Measurements from ENCODE around the gene FBXO7.

Gene FBXO7

GRCh38 chr22:32448980-32449379 lies 25.6 kb upstream of the FBXO7 start (continued):
- TF ChIP-seq TSHZ1 (tag by site-specific recombination; IDR thresholded peaks at IDR 0.05; ENCODE audit: borderline replicate concordance) (peak; percentile 23; the same call in 1 of the 2 replicates), ZNF645 (tag by site-specific recombination; IDR thresholded peaks at IDR 0.05) (no peak), ATF2 (tag by site-specific recombination; IDR thresholded peaks at IDR 0.05; ENCODE audit: low read depth) (no peak), ZNF501 (tag by site-specific recombination; IDR thresholded peaks at IDR 0.05) (no peak), PRDM4 (tag by site-specific recombination; IDR thresholded peaks at IDR 0.05) (no peak), SP7 (tag by site-specific recombination; IDR thresholded peaks at IDR 0.05) (no peak), HOXD13 (CRISPR knock-in tag; IDR thresholded peaks at IDR 0.05; ENCODE audit: borderline replicate concordance) (no peak), ZNF629 (tag by site-specific recombination; IDR thresholded peaks at IDR 0.05) (peak; percentile 75), REST (tag by site-specific recombination; IDR thresholded peaks at IDR 0.05) (no peak), ZNF677 (tag by site-specific recombination; IDR thresholded peaks at IDR 0.05) (no peak), ZFHX2 (tag by site-specific recombination; conservative IDR thresholded peaks at IDR 0.05) (no peak), ZBTB7A (tag by site-specific recombination; IDR thresholded peaks at IDR 0.05; ENCODE audit: low read depth) (no peak), SP2 (tag by site-specific recombination; IDR thresholded peaks at IDR 0.05) (no peak), PRDM6 (tag by site-specific recombination; IDR thresholded peaks at IDR 0.05) (no peak), SCRT2 (tag by site-specific recombination; IDR thresholded peaks at IDR 0.05) (no peak), ZNF692 (tag by site-specific recombination; IDR thresholded peaks at IDR 0.05) (peak; percentile 66), CTCF (tag by site-specific recombination; IDR thresholded peaks at IDR 0.05) (no peak), GFI1B (tag by site-specific recombination; IDR thresholded peaks at IDR 0.05) (no peak), ZNF664 (tag by site-specific recombination; IDR thresholded peaks at IDR 0.05) (no peak), RBAK (tag by site-specific recombination; IDR thresholded peaks at IDR 0.05) (no peak), BCL6B (tag by site-specific recombination; IDR thresholded peaks at IDR 0.05) (no peak)
